Stimulated activated CD4-positive, alpha-beta T cell treated with anti-CD3 and anti-CD28 coated beads, TNF-alpha, amount 100 ng/mL, for 48 hours (primary cell): Measurements from ENCODE around the gene CELA2A.
"Not testable (repeated sequence)": the region's sequence is repeated elsewhere in the genome, so short reads cannot be mapped to it uniquely, and the experiment has no call there.

ENCODE experiments used
- DNase-seq, 3 donors: peaks; one replicate each; pipeline ENCODE4 v3.0.0-alpha.2; 2020; ENCODE audit warnings: low read depth in 3 of 3

CELA2A gene

GRCh38 chr1:15444468-15445389 is 11.8 kb upstream of the CELA2A start:
- DNase-seq, result no peak

GRCh38 chr1:15445390-15446122 is 11.0 kb upstream of the CELA2A start:
- no peak for DNase-seq

- no peak for DNase-seq
Observed at GRCh38 chr1:15446212-15446611, 10.3 kb upstream of the CELA2A start.

- no peak for DNase-seq
Observed at GRCh38 chr1:15448877-15449462, 7.6 kb upstream of the CELA2A start.

- no peak for DNase-seq
Observed at GRCh38 chr1:15449567-15449966, 7.0 kb upstream of the CELA2A start.

- DNase-seq, result no peak
Observed at GRCh38 chr1:15451014-15451722, 5.4 kb upstream of the CELA2A start.

- no peak for DNase-seq
Observed at GRCh38 chr1:15452216-15452615, 4.3 kb upstream of the CELA2A start.

GRCh38 chr1:15452866-15453571 is 3.5 kb upstream of the CELA2A start:
- DNase-seq, result no peak

- DNase-seq, result no peak
Observed at GRCh38 chr1:15453734-15454133, 2.8 kb upstream of the CELA2A start.

GRCh38 chr1:15454256-15454655 is 2.3 kb upstream of the CELA2A start:
- no peak for DNase-seq

- DNase-seq, result no peak
Observed at GRCh38 chr1:15455522-15455921, 1.0 kb upstream of the CELA2A start.

- DNase-seq, result no peak
Observed at GRCh38 chr1:15457585-15457984, 1.1 kb downstream of the CELA2A start.

GRCh38 chr1:15458388-15458787 is 1.9 kb downstream of the CELA2A start:
- not testable (repeated sequence) for DNase-seq

- no peak for DNase-seq
Observed at GRCh38 chr1:15459771-15460707, 3.5 kb downstream of the CELA2A start.

GRCh38 chr1:15460708-15461095 is 4.2 kb downstream of the CELA2A start:
- no peak for DNase-seq

- not testable (repeated sequence) for DNase-seq
Observed at GRCh38 chr1:15463064-15463800, 6.7 kb downstream of the CELA2A start.

GRCh38 chr1:15463926-15464322 is 7.4 kb downstream of the CELA2A start:
- DNase-seq, result not testable (repeated sequence)

GRCh38 chr1:15465674-15466073 is 9.1 kb downstream of the CELA2A start:
- DNase-seq, result no peak

- not testable (repeated sequence) for DNase-seq
Observed at GRCh38 chr1:15466955-15467625, 10.6 kb downstream of the CELA2A start.
